ENCODE data around the gene TCERG1L. TPM values are rescaled to one million over a fixed set of nuclear protein-coding genes. Genes with fewer than 3 reads are reported as not detected.
A peak's percentile ranks its signal among the peaks of the same experiment; 100 is the strongest.

TCERG1L gene
- total and polyA plus RNA-seq, 9 of the 15 experiments (the other 6 are each of a cell fraction or from before 2014, with no cell fraction given) = not detected

DNA sequence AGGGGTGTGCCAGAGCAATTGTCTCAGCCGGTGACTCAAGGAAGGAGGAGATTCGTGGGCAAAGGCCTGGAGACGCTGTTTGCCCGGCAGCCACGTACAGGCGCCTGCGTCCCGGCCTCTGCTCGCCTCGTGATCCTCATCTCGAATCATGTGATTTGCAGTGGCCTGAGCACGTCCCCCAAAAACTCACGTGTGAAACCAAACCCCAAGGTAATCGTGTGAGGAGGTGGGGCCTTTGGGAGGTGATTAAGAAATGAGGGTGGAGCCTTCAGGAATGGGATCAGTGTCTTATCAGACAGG is 226.8 kb downstream of the TCERG1L start (continued):
- TF ChIP-seq, protein P1, sequence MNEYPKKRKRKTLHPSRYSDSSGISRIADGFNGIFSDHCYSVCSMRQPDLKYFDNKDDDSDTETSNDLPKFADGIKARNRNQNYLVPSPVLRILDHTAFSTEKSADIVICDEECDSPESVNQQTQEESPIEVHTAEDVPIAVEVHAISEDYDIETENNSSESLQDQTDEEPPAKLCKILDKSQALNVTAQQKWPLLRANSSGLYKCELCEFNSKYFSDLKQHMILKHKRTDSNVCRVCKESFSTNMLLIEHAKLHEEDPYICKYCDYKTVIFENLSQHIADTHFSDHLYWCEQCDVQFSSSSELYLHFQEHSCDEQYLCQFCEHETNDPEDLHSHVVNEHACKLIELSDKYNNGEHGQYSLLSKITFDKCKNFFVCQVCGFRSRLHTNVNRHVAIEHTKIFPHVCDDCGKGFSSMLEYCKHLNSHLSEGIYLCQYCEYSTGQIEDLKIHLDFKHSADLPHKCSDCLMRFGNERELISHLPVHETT (CRISPR knock-in tag; conservative IDR thresholded peaks at IDR 0.05 in 1 of 2, IDR thresholded peaks at IDR 0.05 in 1 of 2) = no peak
- TF ChIP-seq ZNF217 (CRISPR knock-in tag; IDR thresholded peaks at IDR 0.05) (no peak), SIN3B (IDR thresholded peaks at IDR 0.05; ENCODE audit: low read depth) (no peak), KLF10 (CRISPR knock-in tag; IDR thresholded peaks at IDR 0.05) (no peak)

DNA sequence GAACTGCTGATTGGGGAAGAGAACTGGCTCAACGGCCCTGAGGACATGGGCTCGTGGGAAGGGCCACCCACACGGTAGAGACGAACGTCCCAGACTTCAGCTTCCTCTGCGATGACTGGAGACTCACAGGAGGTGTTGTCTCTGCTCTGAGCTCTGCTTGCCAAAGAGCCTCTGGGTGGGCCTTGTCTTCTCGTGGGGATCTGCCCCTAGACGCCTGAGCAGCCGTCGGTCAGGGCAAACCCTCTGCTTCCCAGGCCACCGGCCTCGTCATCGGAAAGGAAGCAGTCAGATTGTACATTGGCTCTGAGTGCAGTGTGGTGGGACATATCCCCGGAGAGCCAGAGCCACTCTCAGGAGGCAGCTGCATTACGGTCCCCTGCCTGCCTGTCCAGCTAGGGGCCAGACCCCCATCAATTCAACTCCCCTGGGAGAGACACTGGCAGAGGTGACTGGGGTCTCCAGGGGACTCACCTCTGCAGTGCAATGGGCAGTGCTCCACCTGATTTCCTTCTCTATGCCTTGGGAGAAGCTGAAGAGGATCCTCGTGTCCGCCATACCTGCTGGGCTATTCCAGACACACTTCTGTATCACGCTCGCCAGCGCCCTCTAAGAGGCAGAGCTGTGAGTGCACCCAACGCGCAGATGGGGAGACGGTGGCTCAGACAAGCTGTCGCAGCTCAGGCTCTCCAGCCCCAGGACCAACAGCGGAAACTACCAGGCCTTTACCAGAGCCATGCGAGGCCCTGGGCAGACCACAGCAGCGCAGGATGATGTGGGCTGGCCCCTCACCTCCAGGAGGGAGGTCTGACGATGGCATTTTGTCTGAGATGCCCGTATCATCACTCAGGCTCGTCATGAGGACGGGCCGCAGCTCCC is 227.4 kb downstream of the TCERG1L start:
- ATAC-seq = peak; percentile 89
- CTCF ChIA-PET (ENCODE audit: low intra/inter-chr PET ratio) = no interaction called here
- Histone ChIP-seq H3K9me1 (ENCODE audit: control insufficient read depth, insufficient read depth, low read length) (no peaks in the 10 kb centered on the region), H3K27me3 (ENCODE audit: control insufficient read depth in 2 of 2, insufficient read depth in 2 of 2, low read length in 2 of 2) (peaks cover 0 to under 1% of the 10 kb centered on the region in 2 experiments; a peak in 2 of 5 replicates), H3K9me3 (replicated peaks; ENCODE audit: control insufficient read depth, insufficient read depth, low read depth, low read length) (no peaks in the 10 kb centered on the region), H2AFZ (ENCODE audit: low read depth, low read length) (no peak overlapping the region), H4K20me1 (replicated peaks; ENCODE audit: control insufficient read depth, insufficient read depth, low read length) (no peaks in the 10 kb centered on the region), H3K9ac (ENCODE audit: insufficient read depth in 1 of 2, low read depth in 2 of 2, low read length in 2 of 2) (no peak overlapping the region), H3K4me1 (replicated peaks in 1 of 2; ENCODE audit: control insufficient read depth in 2 of 2, insufficient read depth in 2 of 2, low read length in 2 of 2) (no peaks in the 10 kb centered on the region; a peak in 1 of 5 replicates), H3K79me2 (ENCODE audit: control insufficient read depth, insufficient read depth, low read length) (no peaks in the 10 kb centered on the region), H3K4me3 (no peak overlapping the region), H3K4me2 (ENCODE audit: insufficient read depth, low read length) (no peak overlapping the region), H3K27ac (ENCODE audit: extremely low read depth, low read depth, low read length) (no peak overlapping the region), H3K36me3 (ENCODE audit: control insufficient read depth, insufficient read depth, low read length) (no peaks in the 10 kb centered on the region)
- 5% methylated on average over 32 of the region's 32 CpGs for WGBS (ENCODE audit: insufficient coverage, low coverage, missing lambda C conversion rate)
- no peak for TF ChIP-seq ARID2 (IDR thresholded peaks at IDR 0.05)
- TF ChIP-seq ZNF830 (CRISPR knock-in tag; IDR thresholded peaks at IDR 0.05) = no peak
- TF ChIP-seq, protein P2, sequence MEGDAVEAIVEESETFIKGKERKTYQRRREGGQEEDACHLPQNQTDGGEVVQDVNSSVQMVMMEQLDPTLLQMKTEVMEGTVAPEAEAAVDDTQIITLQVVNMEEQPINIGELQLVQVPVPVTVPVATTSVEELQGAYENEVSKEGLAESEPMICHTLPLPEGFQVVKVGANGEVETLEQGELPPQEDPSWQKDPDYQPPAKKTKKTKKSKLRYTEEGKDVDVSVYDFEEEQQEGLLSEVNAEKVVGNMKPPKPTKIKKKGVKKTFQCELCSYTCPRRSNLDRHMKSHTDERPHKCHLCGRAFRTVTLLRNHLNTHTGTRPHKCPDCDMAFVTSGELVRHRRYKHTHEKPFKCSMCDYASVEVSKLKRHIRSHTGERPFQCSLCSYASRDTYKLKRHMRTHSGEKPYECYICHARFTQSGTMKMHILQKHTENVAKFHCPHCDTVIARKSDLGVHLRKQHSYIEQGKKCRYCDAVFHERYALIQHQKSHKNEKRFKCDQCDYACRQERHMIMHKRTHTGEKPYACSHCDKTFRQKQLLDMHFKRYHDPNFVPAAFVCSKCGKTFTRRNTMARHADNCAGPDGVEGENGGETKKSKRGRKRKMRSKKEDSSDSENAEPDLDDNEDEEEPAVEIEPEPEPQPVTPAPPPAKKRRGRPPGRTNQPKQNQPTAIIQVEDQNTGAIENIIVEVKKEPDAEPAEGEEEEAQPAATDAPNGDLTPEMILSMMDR (IDR thresholded peaks at IDR 0.05 in 2 of 3, conservative IDR thresholded peaks at IDR 0.05 in 1 of 3; ENCODE audit: insufficient read depth in 2 of 3, low read depth in 1 of 3, low read length in 3 of 3) = peak; percentile 33 to 51 (median 45)
- 0 out of 4 replicates have a peak, but pooled peaks of 1 of the 2 experiments have one; percentile 8 for TF ChIP-seq RAD21 (CRISPR knock-in tag; conservative IDR thresholded peaks at IDR 0.05 in 1 of 2, IDR thresholded peaks at IDR 0.05 in 1 of 2)
- TF ChIP-seq, protein P3, sequence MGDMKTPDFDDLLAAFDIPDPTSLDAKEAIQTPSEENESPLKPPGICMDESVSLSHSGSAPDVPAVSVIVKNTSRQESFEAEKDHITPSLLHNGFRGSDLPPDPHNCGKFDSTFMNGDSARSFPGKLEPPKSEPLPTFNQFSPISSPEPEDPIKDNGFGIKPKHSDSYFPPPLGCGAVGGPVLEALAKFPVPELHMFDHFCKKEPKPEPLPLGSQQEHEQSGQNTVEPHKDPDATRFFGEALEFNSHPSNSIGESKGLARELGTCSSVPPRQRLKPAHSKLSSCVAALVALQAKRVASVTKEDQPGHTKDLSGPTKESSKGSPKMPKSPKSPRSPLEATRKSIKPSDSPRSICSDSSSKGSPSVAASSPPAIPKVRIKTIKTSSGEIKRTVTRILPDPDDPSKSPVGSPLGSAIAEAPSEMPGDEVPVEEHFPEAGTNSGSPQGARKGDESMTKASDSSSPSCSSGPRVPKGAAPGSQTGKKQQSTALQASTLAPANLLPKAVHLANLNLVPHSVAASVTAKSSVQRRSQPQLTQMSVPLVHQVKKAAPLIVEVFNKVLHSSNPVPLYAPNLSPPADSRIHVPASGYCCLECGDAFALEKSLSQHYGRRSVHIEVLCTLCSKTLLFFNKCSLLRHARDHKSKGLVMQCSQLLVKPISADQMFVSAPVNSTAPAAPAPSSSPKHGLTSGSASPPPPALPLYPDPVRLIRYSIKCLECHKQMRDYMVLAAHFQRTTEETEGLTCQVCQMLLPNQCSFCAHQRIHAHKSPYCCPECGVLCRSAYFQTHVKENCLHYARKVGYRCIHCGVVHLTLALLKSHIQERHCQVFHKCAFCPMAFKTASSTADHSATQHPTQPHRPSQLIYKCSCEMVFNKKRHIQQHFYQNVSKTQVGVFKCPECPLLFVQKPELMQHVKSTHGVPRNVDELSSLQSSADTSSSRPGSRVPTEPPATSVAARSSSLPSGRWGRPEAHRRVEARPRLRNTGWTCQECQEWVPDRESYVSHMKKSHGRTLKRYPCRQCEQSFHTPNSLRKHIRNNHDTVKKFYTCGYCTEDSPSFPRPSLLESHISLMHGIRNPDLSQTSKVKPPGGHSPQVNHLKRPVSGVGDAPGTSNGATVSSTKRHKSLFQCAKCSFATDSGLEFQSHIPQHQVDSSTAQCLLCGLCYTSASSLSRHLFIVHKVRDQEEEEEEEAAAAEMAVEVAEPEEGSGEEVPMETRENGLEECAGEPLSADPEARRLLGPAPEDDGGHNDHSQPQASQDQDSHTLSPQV (IDR thresholded peaks at IDR 0.05) = no peak
- TF ChIP-seq PTBP1 (IDR thresholded peaks at IDR 0.05; ENCODE audit: low read depth, low read length) = no peak
- in situ Hi-C loops (cut with MboI) = no loop called here
- BruUV-seq (replicated peaks) = no TSS peak
- POLR2A ChIA-PET = interaction anchor here (0.6 kb wide), 1 partner anchor 713 kb away, joined by 3 read pairs; no protein-coding TSS in a partner anchor
- peak; percentile 74 for FAIRE-seq
- DNase-seq (ENCODE audit: extremely low read depth in 1 of 4, low spot score in 3 of 4) = peak; percentile 10 to 33 (median 14)
- intact Hi-C loops (cut with micrococcal nuclease) = no loop called here
